Inflammatory macrophage treated with lipopolysaccharide for 1 hour (primary cell): ENCODE data around the gene DRD2.

Experiments used
- DNase-seq, 2 donors: peaks; one replicate each; pipeline ENCODE4 v3.0.0-alpha.2; 2020 to 2022

DRD2 gene

DNA sequence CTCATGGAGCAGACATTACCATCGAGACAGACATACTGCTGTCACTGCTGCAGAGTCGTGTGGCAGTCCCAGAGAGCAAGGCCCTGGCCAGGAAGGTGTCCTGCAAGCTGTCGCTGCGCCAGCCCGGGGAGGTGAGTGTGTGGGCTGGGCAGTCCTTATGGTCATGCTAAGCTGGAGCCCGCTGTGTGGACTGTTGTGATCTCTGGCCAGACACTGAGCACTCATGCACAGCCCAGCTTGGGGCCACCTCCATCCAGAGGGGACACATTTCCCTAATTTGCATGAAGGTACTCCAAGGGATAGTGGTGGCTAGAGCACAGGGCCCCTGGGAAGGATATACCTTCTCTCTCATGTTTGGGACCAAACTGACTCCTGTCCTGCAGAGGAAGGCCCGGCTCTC lies 78.0 kb downstream of the DRD2 start:
- no peak for DNase-seq

GRCh38 chr11:113396690-113397089 lies 78.5 kb downstream of the DRD2 start:
- no peak for DNase-seq

- no peak for DNase-seq
Observed at GRCh38 chr11:113395782-113396336, 79.3 kb downstream of the DRD2 start.

DNA sequence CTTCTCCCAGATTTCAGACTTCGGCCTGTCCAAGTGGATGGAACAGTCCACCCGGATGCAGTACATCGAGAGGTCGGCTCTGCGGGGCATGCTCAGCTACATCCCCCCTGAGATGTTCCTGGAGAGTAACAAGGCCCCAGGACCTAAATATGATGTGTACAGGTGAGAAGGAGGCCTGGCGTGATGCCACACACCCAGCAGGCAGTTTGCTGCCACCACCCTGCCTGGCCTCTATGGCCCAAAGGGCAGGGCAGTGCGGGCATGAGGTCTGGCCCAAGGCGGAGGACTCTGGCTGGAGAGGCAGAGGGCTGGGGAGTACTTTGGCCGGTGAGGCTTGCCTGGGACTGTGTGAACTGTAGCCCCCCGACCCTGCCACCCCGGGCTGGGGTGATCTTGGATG lies 80.3 kb downstream of the DRD2 start:
- DNase-seq: no peak

DNA sequence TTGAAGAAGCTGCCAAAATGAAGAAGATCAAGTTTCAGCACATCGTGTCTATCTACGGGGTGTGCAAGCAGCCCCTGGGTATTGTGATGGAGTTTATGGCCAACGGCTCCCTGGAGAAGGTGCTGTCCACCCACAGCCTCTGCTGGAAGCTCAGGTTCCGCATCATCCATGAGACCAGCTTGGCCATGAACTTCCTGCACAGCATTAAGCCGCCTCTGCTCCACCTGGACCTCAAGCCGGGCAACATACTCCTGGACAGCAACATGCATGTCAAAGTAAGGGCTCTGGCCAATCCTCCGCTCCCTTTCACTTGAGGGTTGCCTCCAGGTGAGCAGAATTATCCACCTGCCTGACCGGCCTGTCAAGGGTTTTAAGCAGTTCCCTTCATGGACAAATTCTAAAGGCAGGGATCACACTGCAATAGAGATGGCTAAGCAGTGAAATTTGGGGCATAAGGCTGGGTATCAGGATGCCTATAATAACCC lies 81.7 kb downstream of the DRD2 start:
- DNase-seq: no peak

- DNase-seq: no peak
Observed at GRCh38 chr11:113392236-113392921, 82.8 kb downstream of the DRD2 start.

- DNase-seq: no peak
Observed at GRCh38 chr11:113389272-113389671, 85.9 kb downstream of the DRD2 start.

DNA sequence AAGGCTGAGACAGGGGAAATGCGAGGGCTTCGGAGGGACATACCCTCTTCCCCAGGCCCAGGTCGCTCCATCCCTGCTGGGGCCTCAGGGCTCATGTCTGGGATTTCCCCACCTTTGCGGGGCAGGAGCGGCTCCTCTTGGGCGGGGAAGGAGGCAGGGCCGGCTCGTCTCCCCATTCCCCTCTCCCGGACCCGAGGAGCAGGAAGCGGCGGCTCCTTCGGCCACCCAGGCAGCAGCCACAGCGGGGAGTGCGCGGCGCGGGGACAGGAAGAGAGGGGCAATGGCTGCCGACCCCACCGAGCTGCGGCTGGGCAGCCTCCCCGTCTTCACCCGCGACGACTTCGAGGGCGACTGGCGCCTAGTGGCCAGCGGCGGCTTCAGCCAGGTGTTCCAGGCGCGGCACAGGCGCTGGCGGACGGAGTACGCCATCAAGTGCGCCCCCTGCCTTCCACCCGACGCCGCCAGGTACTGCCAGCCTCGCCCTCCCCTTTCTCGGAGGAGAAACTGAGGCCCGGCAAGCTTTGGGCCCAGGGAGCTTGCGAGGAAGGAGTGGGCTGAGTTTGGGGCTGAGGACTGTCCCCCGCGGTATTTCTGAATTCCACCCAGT lies 87.5 kb downstream of the DRD2 start, which contains the start of gene ANKK1:
Gene ANKK1 (plus strand): TSS at position 175 of the 607 bp plus-strand sequence. CDS start 106 bp downstream, at position 281.
- no peak for DNase-seq

DNA sequence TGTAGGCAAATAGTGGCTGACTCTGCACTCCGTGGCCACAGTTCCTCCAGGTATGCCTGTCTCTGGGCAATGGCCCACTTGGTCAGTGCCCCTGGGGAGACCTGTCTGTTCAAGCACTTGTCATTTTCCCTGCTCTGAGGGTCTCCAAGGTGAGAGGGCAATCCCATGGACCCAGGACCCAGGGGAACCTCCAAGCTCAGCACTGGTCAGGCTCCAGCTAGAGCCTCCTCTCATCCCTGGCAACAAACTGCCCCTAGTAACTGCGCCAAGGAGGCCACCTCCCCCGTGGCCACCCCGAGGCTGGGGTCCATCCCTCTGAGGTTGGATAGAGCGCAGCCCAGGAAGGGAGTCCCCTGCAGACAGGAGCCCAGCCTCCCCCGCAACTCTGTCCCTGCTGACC lies 88.3 kb downstream of the DRD2 start:
- DNase-seq: no peak

- DNase-seq: no peak
Observed at GRCh38 chr11:113385749-113386148, 89.4 kb downstream of the DRD2 start.

DNA sequence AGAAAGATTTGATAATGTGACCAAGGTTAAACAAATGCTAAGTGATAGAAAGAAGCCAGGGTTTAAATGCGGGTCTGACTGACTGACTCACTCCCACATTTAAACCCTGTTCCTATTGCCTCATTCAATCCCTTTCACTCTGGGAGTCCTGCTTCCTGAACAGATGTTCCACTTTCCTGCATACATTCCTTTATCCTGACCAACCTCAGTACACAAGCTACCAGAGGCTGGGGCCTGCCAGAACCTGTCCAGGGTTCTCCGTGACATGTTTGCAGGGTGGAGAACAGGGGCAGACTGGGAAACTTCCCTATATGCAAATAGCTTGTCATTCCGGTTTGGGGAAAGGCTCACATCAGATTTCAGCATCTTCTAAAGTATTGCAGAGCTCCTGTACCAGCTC lies 90.6 kb downstream of the DRD2 start:
- peak in 1 of 2 donors; percentile 3 for DNase-seq

- DNase-seq: no peak
Observed at GRCh38 chr11:113382121-113382520, 93.1 kb downstream of the DRD2 start.

DNA sequence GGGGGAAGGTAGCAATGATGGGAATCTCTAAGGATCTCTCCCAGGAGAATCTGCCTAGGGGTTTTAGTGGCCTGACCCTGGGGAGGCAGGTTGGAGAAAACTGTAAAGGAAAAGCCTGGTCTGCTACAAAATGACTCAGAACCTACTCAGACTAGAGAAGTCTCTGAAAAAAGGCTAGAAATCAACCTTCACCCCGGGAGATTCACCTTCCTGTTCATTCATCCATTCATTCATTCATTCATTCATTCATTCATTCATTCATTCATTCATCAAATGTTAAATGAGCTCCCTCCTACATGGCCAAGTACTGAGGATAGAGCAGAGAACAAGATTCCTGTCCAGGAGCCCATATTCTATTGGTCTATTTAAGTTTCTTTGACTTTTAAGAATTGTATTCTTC lies 96.5 kb downstream of the DRD2 start:
- no peak for DNase-seq

- DNase-seq: no peak
Observed at GRCh38 chr11:113377681-113378412, 97.4 kb downstream of the DRD2 start.

GRCh38 chr11:113376156-113376555 lies 99.0 kb downstream of the DRD2 start:
- peak; percentile 25 to 30 for DNase-seq

- DNase-seq: no peak
Observed at GRCh38 chr11:113375402-113375801, 99.8 kb downstream of the DRD2 start.

- DNase-seq: no peak
Observed at GRCh38 chr11:113373981-113374560, 101.1 kb downstream of the DRD2 start.

DNA sequence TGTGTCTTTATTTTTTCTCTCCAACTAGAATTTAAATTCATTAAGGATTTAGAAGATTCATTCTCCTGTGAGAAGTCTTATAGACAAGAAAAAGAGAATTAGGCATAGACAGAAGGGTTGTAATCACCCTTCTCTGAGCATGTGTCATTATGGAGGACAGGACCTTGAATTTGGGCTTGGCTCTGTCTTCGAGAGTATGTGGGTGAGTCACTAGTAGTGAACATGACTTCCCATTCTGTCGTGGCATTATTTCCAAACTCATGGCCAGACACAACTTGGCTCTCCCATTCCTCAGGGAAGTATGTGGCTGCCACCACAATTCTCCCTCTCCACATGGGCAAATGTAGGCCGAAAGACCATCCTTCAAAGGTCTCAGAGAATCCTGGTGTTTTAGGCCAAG lies 101.9 kb downstream of the DRD2 start:
- peak; percentile 20 to 59 for DNase-seq

DNA sequence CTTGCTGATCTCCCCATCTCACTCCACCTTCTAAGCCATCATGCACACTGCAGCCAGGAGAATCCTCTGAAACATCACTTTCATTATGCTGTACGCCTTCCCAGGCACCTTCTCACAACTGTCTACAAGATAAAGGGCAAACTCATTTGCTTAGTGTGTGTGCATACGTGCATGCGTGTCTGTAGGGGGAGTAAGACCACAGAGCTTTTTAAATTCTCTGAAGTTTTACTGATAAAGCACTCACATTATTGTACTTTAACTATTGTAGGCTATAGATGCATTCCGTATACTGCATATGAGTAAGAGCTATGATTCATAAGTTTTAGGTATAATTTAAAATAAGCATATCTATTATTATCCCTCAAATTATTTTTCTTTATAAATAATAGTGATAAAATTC lies 102.9 kb downstream of the DRD2 start:
- DNase-seq: no peak

- no peak for DNase-seq
Observed at GRCh38 chr11:113370634-113371033, 104.6 kb downstream of the DRD2 start.

DNA sequence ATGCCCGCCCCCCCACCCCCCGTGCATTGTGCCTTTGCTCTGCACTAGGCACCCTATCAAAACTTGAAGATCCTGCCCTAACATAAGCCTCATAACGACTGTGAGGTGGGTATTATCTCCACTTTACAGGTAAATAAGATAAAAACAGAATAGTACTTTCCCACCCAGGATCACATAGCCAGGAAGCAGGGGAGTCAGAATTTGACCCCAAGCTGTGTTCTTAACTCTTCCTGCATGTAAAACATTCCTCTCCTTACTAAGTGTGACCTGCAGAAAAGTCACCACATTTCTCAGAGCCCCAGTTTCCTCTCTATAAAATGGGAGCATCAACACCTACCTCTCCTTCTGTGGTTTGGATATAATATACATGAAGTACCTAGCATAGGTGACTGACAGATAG lies 105.8 kb downstream of the DRD2 start:
- no peak for DNase-seq

- no peak for DNase-seq
Observed at GRCh38 chr11:113365895-113366294, 109.3 kb downstream of the DRD2 start.

DNA sequence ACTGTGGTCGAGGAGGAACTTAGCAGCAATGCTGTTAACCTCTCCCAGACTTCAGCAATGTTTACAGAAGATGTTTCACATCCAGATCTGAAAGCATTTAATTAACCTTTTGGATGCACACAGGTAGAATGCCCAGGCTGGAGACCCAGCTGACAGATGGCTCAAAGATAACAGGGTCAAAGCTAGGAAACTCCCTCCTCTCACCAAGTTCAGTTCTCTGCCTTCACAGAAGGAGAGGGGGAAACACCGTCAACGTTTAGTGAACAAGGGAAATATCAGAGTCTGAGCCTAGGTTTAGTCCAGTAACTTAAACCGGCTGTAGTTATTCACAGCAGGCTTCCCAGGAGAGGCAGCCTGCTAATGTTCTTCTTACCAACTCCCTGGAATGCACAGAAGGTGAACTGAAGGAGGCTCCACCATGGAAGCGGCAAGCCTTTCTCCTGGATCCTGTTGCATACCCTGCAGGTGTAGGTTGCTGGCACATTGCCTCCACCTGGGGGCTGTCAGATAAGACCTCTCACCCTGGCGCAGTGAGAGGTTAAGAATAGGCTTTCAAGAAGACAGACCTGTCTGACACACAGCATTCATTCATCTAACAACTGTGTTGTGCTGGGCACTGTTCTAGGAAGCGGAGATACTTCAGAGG lies 111.1 kb downstream of the DRD2 start:
- DNase-seq: no peak
